ENCODE measurements around the gene MAEA. TPM values are rescaled to one million over a fixed set of nuclear protein-coding genes. Genes with fewer than 3 reads are reported as not detected.

MAEA gene
- total RNA-seq, 1 donor from 2014 or later: 81.3 TPM

DNA sequence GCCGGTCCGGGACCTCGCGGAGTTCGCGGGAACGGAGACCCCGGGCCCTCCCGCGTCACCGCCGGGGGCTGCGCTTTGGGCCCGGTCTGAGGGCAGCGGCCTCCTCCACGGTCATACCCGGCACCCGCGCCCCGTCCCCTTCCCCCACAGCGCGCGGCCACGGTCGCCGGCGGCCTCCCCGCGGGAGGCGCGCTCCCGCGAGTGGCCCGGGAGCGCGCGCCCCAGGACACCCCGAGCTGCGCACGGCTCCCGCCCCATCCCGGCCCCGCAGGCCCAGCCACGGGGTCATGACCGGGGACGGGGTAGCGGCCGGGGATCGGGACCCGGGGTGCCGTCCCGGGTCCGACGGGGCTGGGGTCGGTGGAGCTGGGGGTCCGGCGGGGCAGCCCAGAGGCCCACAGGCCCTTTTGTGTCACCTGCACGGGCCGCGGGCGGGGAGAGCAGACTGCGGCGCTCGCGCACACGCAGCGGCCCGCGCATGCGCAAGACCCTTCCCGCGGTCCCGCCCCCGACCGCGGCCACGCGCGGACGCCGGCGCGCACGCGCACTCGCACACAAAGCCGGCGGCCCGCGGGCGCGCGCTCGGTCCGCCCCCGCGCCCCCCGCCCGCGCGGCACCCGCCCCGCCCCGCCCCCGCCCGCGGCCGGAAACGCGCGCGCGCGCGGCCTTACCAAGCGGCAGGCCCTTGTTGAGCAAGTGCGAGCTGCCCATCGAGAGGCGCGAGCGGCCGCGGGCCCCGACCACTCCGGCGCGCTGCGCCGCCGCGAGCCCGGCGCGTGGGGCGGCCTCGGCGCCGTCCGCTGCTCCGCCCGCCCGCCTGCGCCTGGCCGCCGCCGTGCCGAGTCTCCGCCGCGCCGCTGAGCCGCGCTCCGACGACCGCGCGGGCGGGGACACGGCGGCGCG lies 41.2 kb upstream of the MAEA start, which contains the start of gene CTBP1:
Gene CTBP1 (minus strand): TSS at position 886 of the 903 bp plus-strand sequence. CDS start 7,799 bp downstream, outside the sequence.
- Mint-ChIP-seq H3K9me3 (ENCODE audit: low read depth) (peaks cover 6% of the 10 kb centered on the region), H3K4me1 (ENCODE audit: low read depth) (peaks cover 22% of the 10 kb centered on the region), H3K27ac (peak within 1 kb of the TSS; percentile 92), H3K4me3 (ENCODE audit: low read depth) (peak within 1 kb of the TSS; percentile 78), H3K36me3 (ENCODE audit: insufficient read depth) (peaks cover 31% of the 10 kb centered on the region), H3K27me3 (no peaks in the 10 kb centered on the region)
- peak; percentile 67 for DNase-seq (ENCODE audit: low spot score, unreplicated experiment)
- TF ChIP-seq, protein P1, sequence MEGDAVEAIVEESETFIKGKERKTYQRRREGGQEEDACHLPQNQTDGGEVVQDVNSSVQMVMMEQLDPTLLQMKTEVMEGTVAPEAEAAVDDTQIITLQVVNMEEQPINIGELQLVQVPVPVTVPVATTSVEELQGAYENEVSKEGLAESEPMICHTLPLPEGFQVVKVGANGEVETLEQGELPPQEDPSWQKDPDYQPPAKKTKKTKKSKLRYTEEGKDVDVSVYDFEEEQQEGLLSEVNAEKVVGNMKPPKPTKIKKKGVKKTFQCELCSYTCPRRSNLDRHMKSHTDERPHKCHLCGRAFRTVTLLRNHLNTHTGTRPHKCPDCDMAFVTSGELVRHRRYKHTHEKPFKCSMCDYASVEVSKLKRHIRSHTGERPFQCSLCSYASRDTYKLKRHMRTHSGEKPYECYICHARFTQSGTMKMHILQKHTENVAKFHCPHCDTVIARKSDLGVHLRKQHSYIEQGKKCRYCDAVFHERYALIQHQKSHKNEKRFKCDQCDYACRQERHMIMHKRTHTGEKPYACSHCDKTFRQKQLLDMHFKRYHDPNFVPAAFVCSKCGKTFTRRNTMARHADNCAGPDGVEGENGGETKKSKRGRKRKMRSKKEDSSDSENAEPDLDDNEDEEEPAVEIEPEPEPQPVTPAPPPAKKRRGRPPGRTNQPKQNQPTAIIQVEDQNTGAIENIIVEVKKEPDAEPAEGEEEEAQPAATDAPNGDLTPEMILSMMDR (IDR thresholded peaks at IDR 0.05; ENCODE audit: unreplicated experiment): no peak

DNA sequence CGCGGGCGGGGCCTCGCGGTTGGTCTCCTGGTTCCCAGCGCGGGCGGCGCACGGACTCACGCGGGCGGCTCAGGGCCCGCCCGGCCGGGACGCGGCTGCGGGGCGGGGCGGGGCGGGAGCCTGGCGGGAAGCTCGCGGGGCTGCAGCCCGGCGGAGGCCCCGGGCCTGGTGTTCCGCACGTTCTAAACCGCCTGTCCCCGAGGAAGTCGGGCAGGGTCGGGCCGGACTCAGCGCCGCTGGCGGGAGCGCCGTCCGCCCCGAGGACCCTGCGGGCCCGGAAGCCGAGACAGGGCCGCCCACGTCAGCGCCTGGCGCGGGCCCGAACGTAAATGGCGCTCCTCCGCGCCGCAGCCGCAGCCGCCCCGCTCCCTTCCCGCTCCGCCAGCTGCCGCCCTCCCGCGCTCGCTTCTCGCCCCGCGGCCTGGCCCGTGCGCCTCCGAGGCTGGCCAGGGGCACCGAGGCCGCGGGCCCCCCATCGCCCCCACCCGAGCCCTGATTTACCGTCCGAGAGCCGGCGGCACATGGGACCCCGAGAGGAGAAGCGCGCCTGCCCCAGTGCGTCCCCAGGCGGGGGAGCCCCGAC lies 40.5 kb upstream of the MAEA start:
- peaks cover 34% of the 10 kb centered on the region for H3K36me3 Mint-ChIP-seq (ENCODE audit: insufficient read depth)
- no peaks in the 10 kb centered on the region for H3K27me3 Mint-ChIP-seq
- peak; percentile 71 for DNase-seq (ENCODE audit: low spot score, unreplicated experiment)
- peaks cover 22% of the 10 kb centered on the region for H3K4me1 Mint-ChIP-seq (ENCODE audit: low read depth)
- peak overlapping the region; percentile 78 for H3K4me3 Mint-ChIP-seq (ENCODE audit: low read depth)
- H3K27ac Mint-ChIP-seq: peak overlapping the region; percentile 92
- TF ChIP-seq, protein P1 (IDR thresholded peaks at IDR 0.05; ENCODE audit: unreplicated experiment): no peak
- H3K9me3 Mint-ChIP-seq (ENCODE audit: low read depth): peaks cover 11% of the 10 kb centered on the region

DNA sequence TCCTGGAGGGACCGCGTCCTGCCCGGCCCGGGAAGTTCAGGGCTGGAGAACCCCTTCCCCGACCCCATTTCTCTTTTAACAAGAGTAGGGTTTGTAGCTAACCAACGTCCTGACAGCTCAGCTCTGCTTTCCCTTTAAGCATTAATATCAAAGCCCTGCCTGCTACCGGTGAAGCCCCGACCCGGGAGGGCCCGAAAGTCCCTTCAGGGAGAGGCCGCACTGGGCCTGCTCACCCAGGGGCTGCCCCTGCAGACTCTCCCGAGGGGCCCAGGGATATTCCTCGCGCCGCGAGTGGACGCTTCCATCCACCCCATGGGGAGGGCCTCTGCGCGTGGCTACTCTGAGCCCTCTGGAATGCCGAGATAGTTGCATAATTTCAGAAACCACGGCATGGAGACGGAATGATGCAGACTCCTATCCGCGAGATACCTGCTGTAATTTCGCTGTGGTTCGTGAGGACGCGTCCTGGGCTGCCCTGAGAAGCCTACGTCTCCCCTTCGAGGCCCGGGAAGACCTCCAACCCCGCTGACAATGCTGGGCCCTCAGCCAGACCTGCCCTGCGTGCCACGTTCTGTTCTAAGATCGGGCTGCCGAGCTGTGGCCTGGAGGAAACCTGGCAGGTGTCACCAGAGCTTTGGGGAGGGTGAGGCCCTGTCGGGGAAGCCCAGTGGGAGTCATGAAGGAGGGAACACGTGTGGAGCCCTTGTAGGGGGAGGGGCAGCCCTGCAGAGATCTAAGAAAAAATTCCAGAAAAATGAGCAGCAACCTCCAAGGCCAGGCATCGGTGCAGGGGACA lies 39.8 kb upstream of the MAEA start:
- Mint-ChIP-seq H3K27ac (peak overlapping the region; percentile 92), H3K4me1 (ENCODE audit: low read depth) (peaks cover 21% of the 10 kb centered on the region), H3K36me3 (ENCODE audit: insufficient read depth) (peaks cover 37% of the 10 kb centered on the region), H3K4me3 (ENCODE audit: low read depth) (peak overlapping the region; percentile 78), H3K9me3 (ENCODE audit: low read depth) (peaks cover 18% of the 10 kb centered on the region), H3K27me3 (no peaks in the 10 kb centered on the region)
- no peak for DNase-seq (ENCODE audit: low spot score, unreplicated experiment)
- TF ChIP-seq, protein P1 (IDR thresholded peaks at IDR 0.05; ENCODE audit: unreplicated experiment): no peak

DNA sequence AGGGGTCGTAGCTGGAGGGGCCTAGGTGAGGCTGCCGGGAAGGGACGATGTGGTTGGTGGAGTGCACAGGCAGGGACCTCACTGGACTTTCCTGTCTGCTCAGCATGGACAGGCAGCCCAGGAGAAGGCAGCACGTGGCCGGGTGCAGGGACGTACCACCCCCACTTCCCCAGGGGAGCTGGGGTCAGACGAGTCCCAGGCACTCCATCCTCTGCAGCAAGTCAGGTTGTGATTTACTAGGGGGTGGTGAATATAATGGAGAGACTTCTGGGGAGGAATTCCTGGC lies 39.2 kb upstream of the MAEA start:
- H3K9me3 Mint-ChIP-seq (ENCODE audit: low read depth): peaks cover 18% of the 10 kb centered on the region
- peaks cover 37% of the 10 kb centered on the region for H3K36me3 Mint-ChIP-seq (ENCODE audit: insufficient read depth)
- no peaks in the 10 kb centered on the region for H3K27me3 Mint-ChIP-seq
- no peak for DNase-seq (ENCODE audit: low spot score, unreplicated experiment)
- TF ChIP-seq, protein P1 (IDR thresholded peaks at IDR 0.05; ENCODE audit: unreplicated experiment): no peak
- peaks cover 17% of the 10 kb centered on the region for H3K4me1 Mint-ChIP-seq (ENCODE audit: low read depth)
- peak overlapping the region; percentile 78 for H3K4me3 Mint-ChIP-seq (ENCODE audit: low read depth)
- peak overlapping the region; percentile 92 for H3K27ac Mint-ChIP-seq
